NB4 (cell line): ENCODE results near the gene NTN1.

Experiments
- DNase-seq: peaks from one replicate; pipeline ENCODE4 v3.0.0; 2010; ENCODE audit warnings: low read depth
- H3K4me3 ChIP-seq: one replicate; pipeline ENCODE4 v1.5.1; 2011; ENCODE audit warnings: mild to moderate bottlenecking, low read depth, low read length, moderate library complexity
- MYC ChIP-seq: IDR thresholded peaks from 2 replicates; pipeline ENCODE4 v1.6.1; 2011; ENCODE audit warnings: low read depth, low read length
- POLR2A ChIP-seq: IDR thresholded peaks from 2 replicates; pipeline ENCODE4 v1.6.1; 2011; ENCODE audit warnings: mild to moderate bottlenecking; ENCODE audit not compliant: insufficient read length; ENCODE audit errors: extremely low read depth
- TF ChIP-seq, protein P1 (sequence below): IDR thresholded peaks from one replicate; pipeline ENCODE4 v1.5.1; 2012; ENCODE audit warnings: low read depth, low read length
- TF ChIP-seq, protein P2 (sequence below): IDR thresholded peaks from 2 replicates; pipeline ENCODE4 v1.6.1; 2011; ENCODE audit warnings: low read depth, low read length

The NTN1 gene

DNA sequence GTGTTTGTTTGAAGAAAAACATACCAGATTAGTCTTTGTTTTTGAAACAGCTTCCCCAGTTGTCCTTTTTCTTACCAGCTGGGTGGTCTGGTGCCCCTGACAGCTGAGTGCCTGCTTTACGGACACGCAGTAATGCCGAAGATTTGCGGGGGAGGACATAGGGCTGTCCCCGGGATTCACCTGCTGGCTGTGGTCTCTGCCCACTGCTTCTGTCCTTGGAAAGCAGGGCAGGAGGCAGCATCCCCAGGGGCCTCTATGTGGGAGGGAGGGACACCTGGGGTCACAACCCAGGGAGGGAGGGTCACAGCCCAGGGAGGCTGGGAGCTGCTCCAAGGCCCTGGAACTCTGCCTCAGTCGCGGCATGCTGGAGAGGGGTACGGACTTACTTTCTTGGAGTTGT is 221.7 kb downstream of the NTN1 start:
- no peak for DNase-seq
- H3K4me3 ChIP-seq = no peak overlapping the region
- TF ChIP-seq, protein P1, sequence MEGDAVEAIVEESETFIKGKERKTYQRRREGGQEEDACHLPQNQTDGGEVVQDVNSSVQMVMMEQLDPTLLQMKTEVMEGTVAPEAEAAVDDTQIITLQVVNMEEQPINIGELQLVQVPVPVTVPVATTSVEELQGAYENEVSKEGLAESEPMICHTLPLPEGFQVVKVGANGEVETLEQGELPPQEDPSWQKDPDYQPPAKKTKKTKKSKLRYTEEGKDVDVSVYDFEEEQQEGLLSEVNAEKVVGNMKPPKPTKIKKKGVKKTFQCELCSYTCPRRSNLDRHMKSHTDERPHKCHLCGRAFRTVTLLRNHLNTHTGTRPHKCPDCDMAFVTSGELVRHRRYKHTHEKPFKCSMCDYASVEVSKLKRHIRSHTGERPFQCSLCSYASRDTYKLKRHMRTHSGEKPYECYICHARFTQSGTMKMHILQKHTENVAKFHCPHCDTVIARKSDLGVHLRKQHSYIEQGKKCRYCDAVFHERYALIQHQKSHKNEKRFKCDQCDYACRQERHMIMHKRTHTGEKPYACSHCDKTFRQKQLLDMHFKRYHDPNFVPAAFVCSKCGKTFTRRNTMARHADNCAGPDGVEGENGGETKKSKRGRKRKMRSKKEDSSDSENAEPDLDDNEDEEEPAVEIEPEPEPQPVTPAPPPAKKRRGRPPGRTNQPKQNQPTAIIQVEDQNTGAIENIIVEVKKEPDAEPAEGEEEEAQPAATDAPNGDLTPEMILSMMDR = no peak
- no peak for TF ChIP-seq MYC
- TF ChIP-seq, protein P2, sequence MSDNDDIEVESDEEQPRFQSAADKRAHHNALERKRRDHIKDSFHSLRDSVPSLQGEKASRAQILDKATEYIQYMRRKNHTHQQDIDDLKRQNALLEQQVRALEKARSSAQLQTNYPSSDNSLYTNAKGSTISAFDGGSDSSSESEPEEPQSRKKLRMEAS = no peak
- TF ChIP-seq POLR2A = no peak

DNA sequence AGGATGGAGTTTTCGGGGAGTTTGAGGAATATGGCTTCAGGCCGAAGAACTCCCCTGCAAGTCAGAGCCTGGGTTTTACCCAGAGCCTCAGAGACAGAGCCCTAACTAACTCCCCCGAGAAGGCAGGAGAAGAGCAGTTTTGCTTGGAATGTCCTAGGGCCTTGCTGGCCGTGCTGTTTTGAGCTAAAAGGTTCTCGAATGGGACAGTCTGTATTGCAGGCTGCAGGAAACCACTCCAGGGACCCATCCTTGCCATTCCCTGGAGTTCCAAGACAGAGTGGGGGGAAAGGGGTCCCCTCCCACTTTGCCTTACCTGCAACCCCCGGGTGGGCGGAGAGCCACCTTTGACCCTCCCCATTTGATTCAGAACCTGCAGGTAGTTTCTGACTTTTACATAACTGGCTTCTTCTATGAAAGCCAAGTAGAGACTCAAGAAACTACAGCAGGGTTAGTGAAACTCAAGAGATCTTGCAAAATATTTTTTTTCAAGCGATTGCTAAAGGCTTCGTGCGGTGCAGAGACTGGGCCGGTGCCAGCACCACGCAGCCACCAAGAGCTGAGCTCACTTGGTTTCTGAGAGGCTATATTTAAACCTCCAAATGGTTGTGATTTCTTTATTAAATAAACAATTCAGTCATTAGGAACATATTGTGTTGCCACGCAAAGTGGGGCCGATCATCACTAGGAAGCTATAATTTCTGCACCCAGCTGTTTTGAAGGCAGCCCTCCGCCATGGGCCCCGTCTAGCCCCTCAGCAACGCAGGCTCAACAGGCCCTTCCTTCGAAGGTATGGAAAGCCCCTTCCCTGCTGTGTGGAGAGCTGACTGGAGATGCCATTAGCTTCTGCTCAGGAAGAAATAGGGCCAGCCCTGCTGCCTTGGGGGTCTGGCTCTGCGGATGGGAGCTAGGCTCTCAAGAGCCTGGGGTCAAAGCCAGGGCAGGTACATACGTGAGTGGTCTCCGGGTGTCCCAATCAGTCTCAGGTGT is 223.0 kb downstream of the NTN1 start:
- no peak for DNase-seq
- TF ChIP-seq, protein P1 = no peak
- TF ChIP-seq POLR2A (no peak), MYC (no peak)
- TF ChIP-seq, protein P2 = no peak
- no peak overlapping the region for H3K4me3 ChIP-seq

DNA sequence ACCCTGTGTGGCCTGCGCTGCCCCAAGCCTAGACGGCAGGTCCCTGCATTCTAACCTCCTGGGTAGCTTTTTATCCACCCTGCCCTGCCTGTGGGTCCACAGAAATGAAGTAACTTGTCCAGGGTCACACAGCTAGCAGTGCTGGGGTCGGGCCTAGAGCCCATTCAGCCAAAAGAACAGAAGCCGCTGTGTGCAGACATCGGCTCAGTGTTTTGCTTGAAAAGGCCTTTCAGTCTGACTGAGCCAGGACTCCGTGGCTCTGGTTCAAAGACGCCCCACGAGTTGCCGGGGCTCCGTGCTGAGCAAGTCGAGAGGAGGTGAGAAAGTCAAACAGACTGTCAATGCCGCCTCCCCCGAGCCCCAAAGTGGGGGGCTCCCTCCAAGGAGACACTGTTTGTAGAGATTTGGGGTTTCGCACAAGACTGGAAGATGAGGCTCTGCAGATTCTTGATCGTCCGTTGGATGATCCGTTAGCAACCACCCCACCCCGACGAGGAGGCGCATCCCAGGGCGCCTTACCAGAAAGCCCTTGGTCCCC is 226.2 kb downstream of the NTN1 start:
- H3K4me3 ChIP-seq = no peak overlapping the region
- TF ChIP-seq, protein P1 = no peak
- TF ChIP-seq POLR2A = no peak
- no peak for TF ChIP-seq MYC
- TF ChIP-seq, protein P2 = no peak
- no peak for DNase-seq

DNA sequence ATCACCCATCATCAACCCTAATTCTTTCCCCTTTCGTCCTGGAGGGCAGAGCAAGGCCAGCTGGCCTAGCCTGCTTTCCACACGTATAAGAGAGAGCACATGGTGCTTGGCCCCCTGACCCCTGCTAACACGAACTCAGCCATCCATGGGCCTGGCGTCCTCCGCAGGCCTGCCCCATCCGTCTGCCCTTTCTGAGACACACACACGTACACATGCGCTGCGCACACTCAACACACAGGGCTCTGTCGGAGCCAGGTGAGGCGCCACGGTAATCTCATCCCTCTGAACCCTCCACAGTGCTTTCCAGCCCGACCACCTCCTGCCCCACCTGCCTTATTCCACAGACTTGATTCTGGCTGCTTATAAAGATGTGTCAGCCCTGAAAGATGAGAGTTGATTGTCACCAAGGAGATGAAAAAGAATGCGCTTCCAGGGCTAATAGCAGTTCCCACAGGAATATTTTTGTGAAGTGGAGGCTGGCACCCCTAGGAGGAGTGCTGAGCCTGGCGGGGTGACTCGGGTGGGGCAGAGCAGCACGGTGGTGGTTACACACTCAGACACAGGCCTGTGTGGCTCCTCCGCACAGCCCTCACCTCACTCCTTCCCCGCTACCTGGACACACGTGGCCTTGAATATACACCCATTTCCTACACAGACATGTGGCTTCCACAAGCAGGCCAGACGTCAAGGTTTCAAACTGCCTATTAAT is 228.1 kb downstream of the NTN1 start:
- no peak for DNase-seq
- TF ChIP-seq, protein P1 = no peak
- no peak overlapping the region for H3K4me3 ChIP-seq

DNA sequence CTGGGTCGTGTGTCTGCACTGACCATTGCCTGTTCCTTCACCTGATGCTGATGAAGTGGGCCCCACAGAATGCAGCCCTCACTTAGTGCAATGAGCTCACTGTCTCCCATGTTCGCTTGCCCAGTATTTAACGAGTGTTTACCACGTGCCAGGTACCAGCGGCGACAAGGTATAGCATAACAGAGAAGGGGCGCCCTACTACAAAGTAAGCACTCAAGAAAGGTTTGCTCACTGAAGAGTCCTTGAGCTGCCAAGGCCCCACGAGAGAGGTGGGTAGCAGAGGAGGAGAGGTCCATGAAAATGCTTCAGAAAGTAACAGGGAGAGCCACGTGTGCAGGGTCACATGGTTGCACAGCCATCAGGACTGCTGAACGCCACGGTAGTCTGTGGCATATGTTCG is 230.0 kb downstream of the NTN1 start:
- no peak overlapping the region for H3K4me3 ChIP-seq
- TF ChIP-seq, protein P1 = no peak
- TF ChIP-seq, protein P2 = no peak
- TF ChIP-seq MYC (no peak), POLR2A (no peak)
- DNase-seq = no peak
